GM18507 (cell line): ENCODE data around the gene COQ5.
"Not testable (repeated sequence)": the region's sequence is repeated elsewhere in the genome, so short reads cannot be mapped to it uniquely, and the experiment has no call there.

Experiments used
- DNase-seq: peaks from one replicate; pipeline ENCODE4 v3.0.0; 2011; ENCODE audit warnings: low read depth; ENCODE audit not compliant: insufficient read length; ENCODE audit errors: extremely low spot score
- FAIRE-seq: peaks from 2 replicates; lab custom pipeline; 2011; peaks lifted over from hg19 to GRCh38; lab: Jason Lieb, UNC

COQ5 gene

GRCh38 chr12:120488057-120488640, 40.8 kb downstream of the COQ5 start:
- FAIRE-seq (no peak), DNase-seq (no peak)

- not testable (repeated sequence) for DNase-seq, FAIRE-seq
Observed at GRCh38 chr12:120487552-120487951, 41.4 kb downstream of the COQ5 start.

- FAIRE-seq (no peak), DNase-seq (no peak)
Observed at GRCh38 chr12:120485961-120486881, 42.7 kb downstream of the COQ5 start.

- no peak for DNase-seq
- no peak for FAIRE-seq
Observed at GRCh38 chr12:120483621-120484020, 45.3 kb downstream of the COQ5 start.

GRCh38 chr12:120481022-120481767, 47.8 kb downstream of the COQ5 start:
- no peak for FAIRE-seq
- DNase-seq = no peak

- FAIRE-seq = no peak
- no peak for DNase-seq
Observed at GRCh38 chr12:120480211-120480610, 48.7 kb downstream of the COQ5 start.

GRCh38 chr12:120479458-120479857, 49.5 kb downstream of the COQ5 start:
- DNase-seq = no peak
- FAIRE-seq = no peak

GRCh38 chr12:120475643-120476042, 53.3 kb downstream of the COQ5 start:
- FAIRE-seq = no peak
- no peak for DNase-seq

GRCh38 chr12:120474616-120474960, 54.4 kb downstream of the COQ5 start:
- DNase-seq (no peak), FAIRE-seq (no peak)

GRCh38 chr12:120473807-120474615, 54.9 kb downstream of the COQ5 start:
- FAIRE-seq = no peak
- DNase-seq = no peak

GRCh38 chr12:120472521-120472920, 56.4 kb downstream of the COQ5 start:
- no peak for DNase-seq
- FAIRE-seq = no peak

- DNase-seq (no peak), FAIRE-seq (no peak)
Observed at GRCh38 chr12:120470150-120470784, 58.7 kb downstream of the COQ5 start.

GRCh38 chr12:120469450-120470149, 59.4 kb downstream of the COQ5 start, which contains the start of gene SRSF9:
Gene SRSF9, minus strand, starts transcription at chr12:120469748. Its CDS starts 139 bp downstream, at chr12:120469609.
- FAIRE-seq (peak; percentile 87), DNase-seq (peak; percentile 100)

GRCh38 chr12:120468821-120469449, 60.0 kb downstream of the COQ5 start:
- FAIRE-seq (no peak), DNase-seq (peak; percentile 38)

GRCh38 chr12:120468325-120468820, 60.6 kb downstream of the COQ5 start:
- DNase-seq (no peak), FAIRE-seq (peak; percentile 49)

- DNase-seq (no peak), FAIRE-seq (no peak)
Observed at GRCh38 chr12:120467439-120467838, 61.5 kb downstream of the COQ5 start.

- FAIRE-seq = no peak
Observed at GRCh38 chr12:120466560-120467315, 62.2 kb downstream of the COQ5 start.

More at GRCh38 chr12:120466560-120467315, 62.2 kb downstream of the COQ5 start:
- no peak for DNase-seq
